Prostate gland (tissue), 2 donors: ENCODE measurements around the gene PAF1. TPM values are rescaled to one million over a fixed set of nuclear protein-coding genes. Genes with fewer than 3 reads are reported as not detected.

Experiments
- DNase-seq: peaks from one replicate; pipeline ENCODE4 v3.0.0-alpha.2; 2019; ENCODE audit warnings: low spot score
- H3K27ac ChIP-seq, 2 donors: fragments of 200-600 bp; sonication (generic); 2 replicates each; pipeline ENCODE4 v1.5.1; 2017 to 2019
- H3K27me3 ChIP-seq: fragments of 200-600 bp; sonication (generic); replicated peaks from 2 replicates; pipeline ENCODE4 v1.5.1; 2019; ENCODE audit not compliant: insufficient read depth
- H3K36me3 ChIP-seq, 2 donors: fragments of 200-600 bp; sonication (generic); 1 replicate in 1 of 2; 2 replicates in 1 of 2; pipeline versions ENCODE4 v1.5.1 to v1.8.1; 2017 to 2019
- H3K4me1 ChIP-seq: fragments of 200-600 bp; sonication (generic); replicated peaks from 2 replicates; pipeline ENCODE4 v1.5.1; 2019
- H3K4me3 ChIP-seq, 2 donors: fragments of 200-600 bp; sonication (generic); 2 replicates each; pipeline ENCODE4 v1.5.1; 2017 to 2019
- H3K9me3 ChIP-seq: fragments of 200-600 bp; sonication (generic); 2 replicates; pipeline ENCODE4 v1.5.1; 2017
- POLR2A ChIP-seq: fragments of 450-650 bp; IDR thresholded peaks from one replicate; pipeline ENCODE4 v1.6.1; 2016; ENCODE audit warnings: antibody characterized with exemption, mild to moderate bottlenecking
- POLR2AphosphoS5 ChIP-seq: sonication (generic); formaldehyde crosslinking; IDR thresholded peaks from one replicate; pipeline ENCODE4 v1.6.1; 2017; ENCODE audit warnings: antibody characterized with exemption
- WGBS: methylation state at CpG from one replicate; pipeline ENCODE4 v1.1.5; 2018; 5-methylcytosine and 5-hydroxymethylcytosine counted together
- intact Hi-C: fragments of 100-400 bp; cut with DNase I; formaldehyde crosslinking; loops from one replicate; pipeline ENCODE4 v1.14.2; 2022
- total RNA-seq, 2 donors: library from RNA; depleted of rRNA; stranded (reverse); fragments of >200 nt; gene quantifications; one replicate each; pipeline ENCODE4 v1.1.0, GENCODE V29; 2016
- TF ChIP-seq, protein P1 (sequence below), 4 experiments: fragments of 200-600 bp in 2 of 4; fragments of 450-650 bp in 2 of 4; sonication (generic) in 2 of 4; IDR thresholded peaks; 1 replicate in 3 of 4; 2 replicates in 1 of 4; pipeline ENCODE4 v1.5.1; 2016 to 2019; ENCODE audit warnings: antibody characterized with exemption in 4 of 4, mild to moderate bottlenecking in 2 of 4, moderate library complexity in 2 of 4

The PAF1 gene
- total RNA-seq, 2 donors from 2014 or later: 47.5 to 63.6 TPM

- Histone ChIP-seq H3K4me1 (no peaks in the 10 kb centered on the region), H3K27me3 (no peaks in the 10 kb centered on the region), H3K9me3 (no peaks in the 10 kb centered on the region), H3K4me3 (no peak overlapping the region), H3K36me3 (no peaks in the 10 kb centered on the region), H3K27ac (no peak overlapping the region)
- no peak for TF ChIP-seq POLR2A
- TF ChIP-seq POLR2AphosphoS5: no peak
- TF ChIP-seq, protein P1, sequence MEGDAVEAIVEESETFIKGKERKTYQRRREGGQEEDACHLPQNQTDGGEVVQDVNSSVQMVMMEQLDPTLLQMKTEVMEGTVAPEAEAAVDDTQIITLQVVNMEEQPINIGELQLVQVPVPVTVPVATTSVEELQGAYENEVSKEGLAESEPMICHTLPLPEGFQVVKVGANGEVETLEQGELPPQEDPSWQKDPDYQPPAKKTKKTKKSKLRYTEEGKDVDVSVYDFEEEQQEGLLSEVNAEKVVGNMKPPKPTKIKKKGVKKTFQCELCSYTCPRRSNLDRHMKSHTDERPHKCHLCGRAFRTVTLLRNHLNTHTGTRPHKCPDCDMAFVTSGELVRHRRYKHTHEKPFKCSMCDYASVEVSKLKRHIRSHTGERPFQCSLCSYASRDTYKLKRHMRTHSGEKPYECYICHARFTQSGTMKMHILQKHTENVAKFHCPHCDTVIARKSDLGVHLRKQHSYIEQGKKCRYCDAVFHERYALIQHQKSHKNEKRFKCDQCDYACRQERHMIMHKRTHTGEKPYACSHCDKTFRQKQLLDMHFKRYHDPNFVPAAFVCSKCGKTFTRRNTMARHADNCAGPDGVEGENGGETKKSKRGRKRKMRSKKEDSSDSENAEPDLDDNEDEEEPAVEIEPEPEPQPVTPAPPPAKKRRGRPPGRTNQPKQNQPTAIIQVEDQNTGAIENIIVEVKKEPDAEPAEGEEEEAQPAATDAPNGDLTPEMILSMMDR (IDR thresholded peaks at IDR 0.05): no peak
- WGBS: 85% methylated on average over 35 of the region's 35 CpGs
- intact Hi-C loops: no loop called here
- DNase-seq: no peak
These were observed 32.6 kb upstream of the PAF1 start for GRCh38 chr19:39423258-39424086.

GRCh38 chr19:39422020-39422419, 31.1 kb upstream of the PAF1 start:
- Histone ChIP-seq H3K4me3 (no peak overlapping the region), H3K36me3 (no peaks in the 10 kb centered on the region), H3K27me3 (no peaks in the 10 kb centered on the region), H3K27ac (no peak overlapping the region), H3K4me1 (no peaks in the 10 kb centered on the region), H3K9me3 (no peaks in the 10 kb centered on the region)
- intact Hi-C loops: no loop called here
- DNase-seq: no peak
- TF ChIP-seq, protein P1 (IDR thresholded peaks at IDR 0.05): no peak
- TF ChIP-seq POLR2A: no peak
- TF ChIP-seq POLR2AphosphoS5: no peak
- 95% methylated on average over 5 of the region's 5 CpGs for WGBS

- no peaks in the 10 kb centered on the region for H3K36me3 ChIP-seq
- no peaks in the 10 kb centered on the region for H3K9me3 ChIP-seq
- 90% methylated on average over 15 of the region's 15 CpGs for WGBS
- H3K4me1 ChIP-seq: no peaks in the 10 kb centered on the region
- no peak for DNase-seq
- intact Hi-C loops: no loop called here
- no peaks in the 10 kb centered on the region for H3K27me3 ChIP-seq
- H3K27ac ChIP-seq: no peak overlapping the region
- H3K4me3 ChIP-seq: no peak overlapping the region
- no peak for TF ChIP-seq POLR2AphosphoS5
- TF ChIP-seq POLR2A: no peak
- TF ChIP-seq, protein P1 (IDR thresholded peaks at IDR 0.05): no peak
These were observed 29.9 kb upstream of the PAF1 start for GRCh38 chr19:39420769-39421168.

DNA sequence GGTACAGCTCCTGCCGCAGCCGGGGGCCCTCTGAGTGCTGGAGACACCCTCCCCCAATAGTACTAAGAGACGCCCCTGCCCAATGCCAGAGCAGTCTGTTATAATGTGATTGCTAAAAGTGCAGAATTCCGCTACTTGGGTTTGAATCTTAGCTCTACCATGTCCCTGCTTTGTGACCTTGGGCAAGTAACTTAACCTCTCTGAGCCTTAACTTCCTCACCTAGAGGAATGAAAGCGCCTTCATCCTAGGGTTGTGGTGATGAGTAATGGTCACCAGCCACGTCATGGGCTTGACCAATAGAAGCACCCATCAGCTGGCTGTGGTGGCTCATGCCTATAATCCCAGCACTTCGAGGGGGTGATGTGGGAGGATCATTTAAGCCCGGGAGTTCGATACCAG, 28.1 kb upstream of the PAF1 start:
- intact Hi-C loops: no loop called here
- no peaks in the 10 kb centered on the region for H3K9me3 ChIP-seq
- 92% methylated on average over 9 of the region's 9 CpGs for WGBS
- H3K4me1 ChIP-seq: no peaks in the 10 kb centered on the region
- no peak overlapping the region for H3K27ac ChIP-seq
- no peaks in the 10 kb centered on the region for H3K36me3 ChIP-seq
- DNase-seq: no peak
- H3K4me3 ChIP-seq: no peak overlapping the region
- no peaks in the 10 kb centered on the region for H3K27me3 ChIP-seq
- TF ChIP-seq POLR2AphosphoS5: no peak
- TF ChIP-seq, protein P1 (IDR thresholded peaks at IDR 0.05): no peak
- no peak for TF ChIP-seq POLR2A
